GM12878 (cell line): ENCODE data around the gene TACC2. TPM values are rescaled to one million over a fixed set of nuclear protein-coding genes. Genes with fewer than 3 reads are reported as not detected.

ENCODE experiments used
- ATAC-seq: fragments of 200-7000 bp; cut with Tn5 transposase; 3 replicates; pipeline ENCODE4 v1.9.1; 2020; ENCODE audit warnings: mild to moderate bottlenecking, moderate library complexity
- BruUV-seq: library from RNA; stranded (reverse); fragments of 400-500 nt; replicated peaks from 2 replicates; lab custom pipeline; 2021; lab: Mats Ljungman, UMichigan
- CTCF ChIA-PET: fragments of 300-600 bp; sonication (Branson Sonifier 250); formaldehyde crosslinking; extraction: SDS; loops from one replicate; lab custom pipeline; 2021; ENCODE audit warnings: inconsistent platforms; lab: Yijun Ruan, JAX
- POLR2A ChIA-PET: fragments of 350-600 bp; formaldehyde crosslinking; extraction: SDS; loops from one replicate; lab custom pipeline; 2021; ENCODE audit warnings: inconsistent platforms; lab: Charles Lee
- RAD21 ChIA-PET: fragments of 300-600 bp; sonication (Branson Sonifier 250); formaldehyde crosslinking; loops from one replicate; lab custom pipeline; 2023; ENCODE audit warnings: antibody characterized with exemption; ENCODE audit not compliant: unreplicated experiment; lab: Charles Lee
- SMC1A ChIA-PET: fragments of 300-600 bp; sonication (Branson Sonifier 250); formaldehyde crosslinking; loops from one replicate; lab custom pipeline; 2023; ENCODE audit not compliant: unreplicated experiment, uncharacterized antibody; lab: Charles Lee
- DNase-seq: peaks from one replicate; pipeline ENCODE4 v3.0.0-alpha.2; 2011; ENCODE audit warnings: low read depth, low spot score
- FAIRE-seq: peaks from 3 replicates; lab custom pipeline; 2011; peaks lifted over from hg19 to GRCh38; lab: Jason Lieb, UNC
- H2AFZ ChIP-seq: 2 replicates; pipeline ENCODE4 v1.6.0; 2011; ENCODE audit warnings: low read depth, low read length, control low read depth; ENCODE audit not compliant: control insufficient read depth
- H3K27ac ChIP-seq: 2 replicates; pipeline ENCODE4 v1.5.1; 2011; ENCODE audit warnings: control low read depth; ENCODE audit not compliant: control insufficient read depth, insufficient read depth
- H3K27me3 ChIP-seq, 2 experiments: replicated peaks in 1 of 2; 2 replicates each; pipeline versions ENCODE4 v1.6.0 to v1.6.1; 2011; ENCODE audit warnings: low read length in 1 of 2; ENCODE audit not compliant: control insufficient read depth in 2 of 2, insufficient read depth in 2 of 2
- H3K36me3 ChIP-seq, 2 experiments: 2 replicates each; pipeline ENCODE4 v1.5.1; 2011; ENCODE audit warnings: low read length in 1 of 2; ENCODE audit not compliant: control insufficient read depth in 2 of 2, insufficient read depth in 2 of 2
- H3K4me1 ChIP-seq: 2 replicates; pipeline ENCODE4 v1.6.1; 2011; ENCODE audit warnings: mild to moderate bottlenecking, low read length, moderate library complexity, mixed read lengths; ENCODE audit not compliant: control insufficient read depth, insufficient read depth
- H3K4me2 ChIP-seq: 2 replicates; pipeline ENCODE4 v1.6.0; 2011; ENCODE audit warnings: control low read depth; ENCODE audit not compliant: control insufficient read depth, insufficient read depth
- H3K4me3 ChIP-seq: fragments of 200-600 bp; sonication (generic); 2 replicates; pipeline ENCODE4 v1.5.1; 2016
- H3K79me2 ChIP-seq: 2 replicates; pipeline ENCODE4 v1.6.0; 2011; ENCODE audit warnings: low read length; ENCODE audit not compliant: control insufficient read depth, insufficient read depth
- H3K9ac ChIP-seq: 2 replicates; pipeline ENCODE4 v1.8.0; 2011; ENCODE audit warnings: low read length, control low read depth, mixed read lengths; ENCODE audit not compliant: control insufficient read depth, insufficient read depth
- H3K9me3 ChIP-seq: replicated peaks from 3 replicates; pipeline ENCODE4 v1.5.1; 2011; ENCODE audit warnings: mild to moderate bottlenecking, low read length; ENCODE audit not compliant: control insufficient read depth, insufficient read depth
- H4K20me1 ChIP-seq: 2 replicates; pipeline ENCODE4 v1.6.0; 2011; ENCODE audit not compliant: control insufficient read depth, insufficient read depth
- NFIC ChIP-seq: IDR thresholded peaks from 2 replicates; pipeline ENCODE4 v1.6.1; 2012; ENCODE audit warnings: low read depth, mild to moderate bottlenecking, inconsistent platforms, low read length, moderate library complexity
- RBBP5 ChIP-seq: fragments of 200-600 bp; sonication (generic); conservative IDR thresholded peaks from 2 replicates; pipeline ENCODE4 v1.6.1; 2016
- RUNX3 ChIP-seq: IDR thresholded peaks from 2 replicates; pipeline ENCODE4 v1.6.1; 2012; ENCODE audit warnings: low read length, inconsistent platforms
- TCF3 ChIP-seq: IDR thresholded peaks from 2 replicates; pipeline ENCODE4 v1.6.1; 2012; ENCODE audit warnings: low read depth, mild to moderate bottlenecking, low read length, borderline replicate concordance; ENCODE audit not compliant: insufficient read depth
- ZNF384 ChIP-seq: IDR thresholded peaks from 2 replicates; pipeline ENCODE4 v1.6.1; 2012; ENCODE audit warnings: low read depth, mild to moderate bottlenecking, low read length, improper control_type of control experiment, borderline replicate concordance
- WGBS: methylation state at CpG from one replicate; pipeline ENCODE4 v1.1.6; 2016; ENCODE audit warnings: low lambda C conversion rate; ENCODE audit not compliant: insufficient replicate concordance, insufficient coverage; ENCODE audit errors: missing lambda C conversion rate; 5-methylcytosine and 5-hydroxymethylcytosine counted together
- in situ Hi-C: fragments of 300-500 bp; cut with MboI; formaldehyde crosslinking; loops from 9 replicates; pipeline ENCODE4 v1.14.3; 2018; ENCODE audit warnings: mixed read lengths
- intact Hi-C: fragments of 100-400 bp; cut with micrococcal nuclease; formaldehyde crosslinking; loops from one replicate; pipeline ENCODE4 v1.14.2; 2022; ENCODE audit not compliant: unreplicated experiment
- polyA plus RNA-seq, 11 experiments: library from polyadenylated mRNA; depleted of rRNA in 4 of 11; unstranded in 6 of 11; stranded (reverse) in 5 of 11; fragments of >200 nt; fragmentation: Nextera tagmentation in 4 of 11; fragmentation: Illumina TruSeq in 1 of 11; extraction: Ambion mirVana in 4 of 11; extraction: Trizol in 1 of 11; gene quantifications; 1 replicate in 1 of 11; 2 replicates in 10 of 11; pipeline versions ENCODE4 v1.2.1 to v1.2.3, GENCODE V29; 2011 to 2016; ENCODE audit warnings: inconsistent platforms in 2 of 11, missing spikeins in 2 of 11, low read depth in 1 of 11
- total RNA-seq, 4 experiments: library from RNA; depleted of rRNA in 3 of 4; stranded (reverse); fragments of >200 nt in 3 of 4; fragmentation: Illumina TruSeq in 1 of 4; extraction: Trizol in 1 of 4; gene quantifications; 2 replicates each; pipeline versions ENCODE4 v1.2.1 to v1.2.3, GENCODE V29; 2013 to 2021
- TF ChIP-seq, protein P1 (sequence below), 3 experiments: IDR thresholded peaks in 2 of 3; conservative IDR thresholded peaks in 1 of 3; 2 replicates each; pipeline ENCODE4 v1.5.1; 2011; ENCODE audit warnings: low read depth in 3 of 3, low read length in 3 of 3, mild to moderate bottlenecking in 3 of 3, control low read depth in 2 of 3, moderate library complexity in 2 of 3, inconsistent platforms in 1 of 3, mixed read lengths in 1 of 3; ENCODE audit not compliant: control insufficient read depth in 2 of 3, insufficient read depth in 1 of 3; ENCODE audit errors: extremely low read depth in 1 of 3
- TF ChIP-seq, protein P2 (sequence below): IDR thresholded peaks from 2 replicates; pipeline ENCODE4 v1.6.1; 2012; ENCODE audit warnings: improper control_type of control experiment, low read depth, low read length; ENCODE audit not compliant: insufficient replicate concordance

TACC2 gene
- total and polyA plus RNA-seq, 10 of the 15 experiments (the other 5 are each of a cell fraction or from before 2014, with no cell fraction given) = 0.07 to 0.64 (median 0.13) TPM; not detected in 5

DNA sequence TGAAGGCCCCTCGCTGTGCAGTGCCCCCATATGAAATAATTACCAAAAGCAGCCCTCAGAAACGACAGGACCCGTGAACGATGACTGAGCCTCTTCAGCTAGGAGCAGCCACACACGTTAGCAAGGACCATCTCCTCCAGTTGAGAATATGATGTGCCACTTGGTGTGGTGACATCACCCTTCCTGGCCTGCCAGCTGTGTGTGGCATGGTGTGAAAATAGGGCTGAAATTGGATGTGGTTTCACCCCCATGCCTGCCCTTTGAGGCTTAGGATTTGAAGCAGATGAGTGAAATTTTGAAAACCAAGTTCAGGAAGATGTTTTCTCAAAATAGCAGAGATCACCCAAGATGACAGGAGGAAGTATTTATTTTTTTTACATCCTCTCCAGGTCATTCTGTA is 233.0 kb downstream of the TACC2 start:
- Histone ChIP-seq H3K4me3 (no peak overlapping the region), H3K9me3 (no peaks in the 10 kb centered on the region), H3K9ac (no peak overlapping the region), H3K36me3 (no peaks in the 10 kb centered on the region), H3K27ac (no peak overlapping the region), H3K27me3 (peaks cover 0 to 1% of the 10 kb centered on the region in 2 experiments; a peak in 2 of 4 replicates), H3K4me1 (no peaks in the 10 kb centered on the region), H3K79me2 (no peaks in the 10 kb centered on the region), H4K20me1 (no peaks in the 10 kb centered on the region), H2AFZ (no peak overlapping the region), H3K4me2 (no peak overlapping the region)
- ChIA-PET RAD21 (no interaction called here), CTCF (no interaction called here), POLR2A (no interaction called here), SMC1A (no interaction called here)
- WGBS = 36% methylated on average over 5 of the region's 5 CpGs
- in situ Hi-C loops (no loop called here), intact Hi-C loops (no loop called here)
- DNase-seq = no peak
- BruUV-seq = no TSS peak
- FAIRE-seq = no peak
- ATAC-seq = no peak
- TF ChIP-seq, protein P1, sequence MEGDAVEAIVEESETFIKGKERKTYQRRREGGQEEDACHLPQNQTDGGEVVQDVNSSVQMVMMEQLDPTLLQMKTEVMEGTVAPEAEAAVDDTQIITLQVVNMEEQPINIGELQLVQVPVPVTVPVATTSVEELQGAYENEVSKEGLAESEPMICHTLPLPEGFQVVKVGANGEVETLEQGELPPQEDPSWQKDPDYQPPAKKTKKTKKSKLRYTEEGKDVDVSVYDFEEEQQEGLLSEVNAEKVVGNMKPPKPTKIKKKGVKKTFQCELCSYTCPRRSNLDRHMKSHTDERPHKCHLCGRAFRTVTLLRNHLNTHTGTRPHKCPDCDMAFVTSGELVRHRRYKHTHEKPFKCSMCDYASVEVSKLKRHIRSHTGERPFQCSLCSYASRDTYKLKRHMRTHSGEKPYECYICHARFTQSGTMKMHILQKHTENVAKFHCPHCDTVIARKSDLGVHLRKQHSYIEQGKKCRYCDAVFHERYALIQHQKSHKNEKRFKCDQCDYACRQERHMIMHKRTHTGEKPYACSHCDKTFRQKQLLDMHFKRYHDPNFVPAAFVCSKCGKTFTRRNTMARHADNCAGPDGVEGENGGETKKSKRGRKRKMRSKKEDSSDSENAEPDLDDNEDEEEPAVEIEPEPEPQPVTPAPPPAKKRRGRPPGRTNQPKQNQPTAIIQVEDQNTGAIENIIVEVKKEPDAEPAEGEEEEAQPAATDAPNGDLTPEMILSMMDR (IDR thresholded peaks at IDR 0.05 in 2 of 3, conservative IDR thresholded peaks at IDR 0.05 in 1 of 3; ENCODE audit: control insufficient read depth in 2 of 3, extremely low read depth in 1 of 3, insufficient read depth in 1 of 3, low read depth in 3 of 3, low read length in 3 of 3) = no peak
- TF ChIP-seq ZNF384 (no peak), RBBP5 (no peak), NFIC (no peak), RUNX3 (no peak), TCF3 (no peak)
- TF ChIP-seq, protein P2, sequence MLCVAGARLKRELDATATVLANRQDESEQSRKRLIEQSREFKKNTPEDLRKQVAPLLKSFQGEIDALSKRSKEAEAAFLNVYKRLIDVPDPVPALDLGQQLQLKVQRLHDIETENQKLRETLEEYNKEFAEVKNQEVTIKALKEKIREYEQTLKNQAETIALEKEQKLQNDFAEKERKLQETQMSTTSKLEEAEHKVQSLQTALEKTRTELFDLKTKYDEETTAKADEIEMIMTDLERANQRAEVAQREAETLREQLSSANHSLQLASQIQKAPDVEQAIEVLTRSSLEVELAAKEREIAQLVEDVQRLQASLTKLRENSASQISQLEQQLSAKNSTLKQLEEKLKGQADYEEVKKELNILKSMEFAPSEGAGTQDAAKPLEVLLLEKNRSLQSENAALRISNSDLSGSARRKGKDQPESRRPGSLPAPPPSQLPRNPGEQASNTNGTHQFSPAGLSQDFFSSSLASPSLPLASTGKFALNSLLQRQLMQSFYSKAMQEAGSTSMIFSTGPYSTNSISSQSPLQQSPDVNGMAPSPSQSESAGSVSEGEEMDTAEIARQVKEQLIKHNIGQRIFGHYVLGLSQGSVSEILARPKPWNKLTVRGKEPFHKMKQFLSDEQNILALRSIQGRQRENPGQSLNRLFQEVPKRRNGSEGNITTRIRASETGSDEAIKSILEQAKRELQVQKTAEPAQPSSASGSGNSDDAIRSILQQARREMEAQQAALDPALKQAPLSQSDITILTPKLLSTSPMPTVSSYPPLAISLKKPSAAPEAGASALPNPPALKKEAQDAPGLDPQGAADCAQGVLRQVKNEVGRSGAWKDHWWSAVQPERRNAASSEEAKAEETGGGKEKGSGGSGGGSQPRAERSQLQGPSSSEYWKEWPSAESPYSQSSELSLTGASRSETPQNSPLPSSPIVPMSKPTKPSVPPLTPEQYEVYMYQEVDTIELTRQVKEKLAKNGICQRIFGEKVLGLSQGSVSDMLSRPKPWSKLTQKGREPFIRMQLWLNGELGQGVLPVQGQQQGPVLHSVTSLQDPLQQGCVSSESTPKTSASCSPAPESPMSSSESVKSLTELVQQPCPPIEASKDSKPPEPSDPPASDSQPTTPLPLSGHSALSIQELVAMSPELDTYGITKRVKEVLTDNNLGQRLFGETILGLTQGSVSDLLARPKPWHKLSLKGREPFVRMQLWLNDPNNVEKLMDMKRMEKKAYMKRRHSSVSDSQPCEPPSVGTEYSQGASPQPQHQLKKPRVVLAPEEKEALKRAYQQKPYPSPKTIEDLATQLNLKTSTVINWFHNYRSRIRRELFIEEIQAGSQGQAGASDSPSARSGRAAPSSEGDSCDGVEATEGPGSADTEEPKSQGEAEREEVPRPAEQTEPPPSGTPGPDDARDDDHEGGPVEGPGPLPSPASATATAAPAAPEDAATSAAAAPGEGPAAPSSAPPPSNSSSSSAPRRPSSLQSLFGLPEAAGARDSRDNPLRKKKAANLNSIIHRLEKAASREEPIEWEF = no peak
